Myocyte (in vitro differentiated cells): ENCODE results near the gene NKRF. TPM values are rescaled to one million over a fixed set of nuclear protein-coding genes. Genes with fewer than 3 reads are reported as not detected.
"Not testable (repeated sequence)": the region's sequence is repeated elsewhere in the genome, so short reads cannot be mapped to it uniquely, and the experiment has no call there.

ENCODE experiments used
- DNase-seq: peaks from one replicate; pipeline ENCODE4 v3.0.0-alpha.2; 2012; ENCODE audit warnings: low read depth
- polyA plus RNA-seq: library from polyadenylated mRNA; unstranded; fragments of >200 nt; gene quantifications from one replicate; pipeline ENCODE4 v1.2.1, GENCODE V29; 2012; ENCODE audit warnings: missing spikeins
- total RNA-seq: library from RNA; depleted of rRNA; stranded (reverse); fragments of >200 nt; gene quantifications from 2 replicates; pipeline ENCODE4 v1.2.3, GENCODE V29; 2014

NKRF gene
- total RNA-seq: 5.0 and 5.5 TPM in 2 replicates
- 5.4 TPM for polyA plus RNA-seq

GRCh38 chrX:119606280-119607017 lies at the start of gene NKRF:
TSS of gene NKRF (minus strand) at chrX:119606424.
- peak; percentile 94 for DNase-seq

- peak; percentile 24 for DNase-seq
Measured at GRCh38 chrX:119655125-119655524, 48.9 kb upstream of the NKRF start.

DNA sequence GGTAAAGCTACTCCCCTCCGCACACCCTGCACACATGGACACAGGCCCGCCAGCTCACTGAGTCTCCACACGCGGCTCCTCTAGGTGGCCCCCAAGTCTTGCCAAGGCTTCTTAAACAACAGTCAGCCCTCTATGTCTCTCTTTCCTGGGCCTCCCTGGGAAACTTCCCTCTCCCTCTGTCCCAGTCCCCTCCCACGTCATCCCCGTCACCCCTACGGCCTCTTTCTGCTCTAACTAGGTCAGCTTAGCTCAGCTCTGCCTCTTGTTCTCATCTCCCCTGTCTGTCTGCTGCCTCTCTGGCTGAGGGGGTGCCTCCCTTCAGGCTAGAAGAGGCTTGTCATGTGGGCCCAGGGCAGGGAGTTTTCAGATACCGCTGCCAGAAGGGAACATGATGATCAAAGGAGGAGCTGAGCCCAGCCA lies 47.9 kb upstream of the NKRF start:
- no peak for DNase-seq

DNA sequence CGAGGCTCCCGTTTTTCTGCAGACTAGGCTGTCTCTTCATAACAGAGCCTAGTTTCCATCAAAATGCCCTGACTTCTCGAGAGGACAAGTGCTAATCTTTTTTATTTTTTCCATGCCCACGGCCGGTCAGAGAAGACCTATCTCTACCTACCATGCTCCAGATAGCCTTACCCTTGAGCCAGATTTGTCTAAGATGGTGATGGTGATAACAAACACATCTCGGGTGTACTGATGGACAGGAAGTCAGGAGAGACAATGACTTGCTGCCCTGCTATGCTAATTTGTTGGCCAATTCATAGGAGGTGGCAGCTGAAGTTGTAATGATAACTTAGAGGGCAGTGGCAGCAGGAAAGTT lies 42.2 kb upstream of the NKRF start:
- DNase-seq: no peak

DNA sequence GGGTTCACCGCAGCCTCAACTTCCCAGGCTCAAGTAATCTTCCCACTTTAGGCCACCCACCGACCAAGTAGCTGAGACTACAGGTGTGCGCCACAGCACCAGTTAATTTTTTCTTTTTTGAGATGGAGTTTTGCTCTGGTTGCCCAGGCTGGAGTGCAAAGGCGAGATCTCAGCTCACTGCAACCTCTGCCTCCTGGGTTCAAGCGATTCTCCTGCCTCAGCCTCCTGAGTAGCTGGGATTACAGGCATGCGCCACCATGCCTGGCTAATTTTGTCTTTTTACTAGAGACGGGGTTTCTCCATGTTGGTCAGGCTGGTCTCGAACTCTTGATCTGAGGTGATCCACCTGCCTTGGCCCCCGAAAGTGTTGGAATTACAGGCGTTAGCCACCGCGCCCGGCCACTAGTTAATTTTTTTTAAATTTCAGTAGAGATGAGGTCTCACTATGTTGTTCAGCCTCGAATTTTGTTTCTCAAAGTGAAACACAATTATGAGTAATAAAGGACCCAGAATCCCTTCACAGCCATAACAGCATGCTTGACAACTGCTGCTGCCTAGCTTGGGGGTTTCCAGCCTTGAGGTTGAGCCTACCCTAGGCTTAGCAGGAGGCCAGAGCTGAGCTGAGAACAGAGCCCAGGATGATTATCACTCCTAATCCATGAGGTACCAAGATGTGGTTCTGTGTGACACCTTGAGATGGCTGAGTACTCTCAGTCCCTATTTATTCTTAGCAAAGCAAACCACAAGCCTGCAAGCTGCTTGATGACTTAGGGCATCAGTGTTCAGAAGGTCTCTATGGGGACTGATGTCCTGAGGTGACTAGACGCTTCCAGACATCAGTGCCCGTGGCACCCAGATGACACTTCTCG lies 41.6 kb upstream of the NKRF start:
- no peak for DNase-seq

- DNase-seq: no peak
Measured at GRCh38 chrX:119647089-119647488, 40.9 kb upstream of the NKRF start.

GRCh38 chrX:119646515-119646914 lies 40.3 kb upstream of the NKRF start:
- no peak for DNase-seq

DNA sequence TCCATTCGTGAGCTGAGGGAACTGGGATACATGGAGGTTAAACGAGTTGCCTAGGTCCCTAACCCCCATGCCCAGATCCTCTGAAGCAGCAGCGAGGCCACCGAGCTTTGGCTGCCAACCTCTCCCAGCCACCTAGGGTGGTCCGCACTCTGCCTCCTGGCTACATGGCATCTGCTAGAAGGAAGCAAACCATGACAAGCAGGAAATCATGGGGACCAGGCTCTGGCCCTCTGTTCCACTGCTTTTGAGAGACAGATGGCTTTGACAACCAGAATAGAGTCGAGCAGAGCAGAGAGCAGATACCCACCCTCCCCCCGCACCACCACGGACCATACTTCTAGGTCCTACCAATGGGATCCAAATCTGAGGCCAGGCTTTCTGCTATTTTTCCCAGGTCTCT lies 37.5 kb upstream of the NKRF start:
- no peak for DNase-seq

DNA sequence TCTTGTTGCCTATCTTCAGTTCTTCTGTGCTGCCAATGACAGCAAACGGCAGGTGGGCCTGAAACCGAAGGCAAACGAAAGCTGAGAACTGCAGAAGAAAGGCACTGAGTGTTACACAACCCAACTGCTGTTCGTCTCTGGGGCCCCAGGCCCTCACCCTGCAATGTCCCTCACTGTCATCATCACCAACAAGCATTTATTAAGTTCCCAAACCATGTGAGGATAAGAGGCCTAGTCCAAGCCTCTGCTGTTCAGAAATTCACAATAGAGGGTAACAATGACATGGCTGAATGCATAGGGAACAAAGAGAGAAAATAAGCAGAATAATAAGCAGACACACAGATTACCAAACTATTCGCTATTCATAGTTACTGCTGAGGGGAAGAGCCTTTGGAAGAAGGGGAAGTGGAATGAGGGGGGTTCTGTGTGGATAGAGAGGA lies 34.5 kb upstream of the NKRF start:
- peak; percentile 28 for DNase-seq

DNA sequence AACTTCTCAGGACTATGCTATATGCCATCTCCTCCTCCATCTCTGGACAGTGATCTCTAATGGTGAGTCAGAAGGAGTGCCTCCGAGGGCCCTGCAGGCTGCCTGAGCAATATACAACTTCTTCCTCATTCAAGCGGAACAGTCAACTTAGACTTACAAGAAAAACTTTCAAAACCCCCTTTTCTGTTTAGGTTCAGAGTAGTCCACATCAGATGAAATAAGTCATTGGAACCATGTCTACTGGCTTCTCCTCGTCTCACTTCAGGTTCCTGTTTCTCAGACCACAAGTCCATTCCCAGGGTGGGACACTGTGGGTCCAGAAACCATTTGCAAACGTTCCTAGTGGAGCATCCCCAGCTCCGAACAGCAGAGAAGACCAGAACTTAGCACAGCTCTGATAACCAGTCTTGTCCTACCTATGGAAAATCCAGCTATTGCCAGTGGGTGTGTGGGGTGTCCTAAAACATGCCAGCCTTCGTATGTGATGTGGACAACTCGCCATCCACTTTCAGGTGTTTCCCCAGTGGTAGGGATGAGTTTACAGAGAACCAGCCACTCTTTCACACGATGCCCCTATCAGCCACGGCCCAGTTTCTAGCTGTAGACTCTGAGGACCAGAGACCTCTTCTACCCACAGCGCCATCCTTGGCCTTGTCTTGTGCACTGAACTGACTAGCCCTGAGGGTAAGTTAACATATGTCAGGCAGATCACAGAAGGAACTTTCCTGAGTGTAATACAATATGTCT lies 32.7 kb upstream of the NKRF start:
- no peak for DNase-seq

- DNase-seq: not testable (repeated sequence)
Measured at GRCh38 chrX:119637421-119637820, 31.2 kb upstream of the NKRF start.

DNA sequence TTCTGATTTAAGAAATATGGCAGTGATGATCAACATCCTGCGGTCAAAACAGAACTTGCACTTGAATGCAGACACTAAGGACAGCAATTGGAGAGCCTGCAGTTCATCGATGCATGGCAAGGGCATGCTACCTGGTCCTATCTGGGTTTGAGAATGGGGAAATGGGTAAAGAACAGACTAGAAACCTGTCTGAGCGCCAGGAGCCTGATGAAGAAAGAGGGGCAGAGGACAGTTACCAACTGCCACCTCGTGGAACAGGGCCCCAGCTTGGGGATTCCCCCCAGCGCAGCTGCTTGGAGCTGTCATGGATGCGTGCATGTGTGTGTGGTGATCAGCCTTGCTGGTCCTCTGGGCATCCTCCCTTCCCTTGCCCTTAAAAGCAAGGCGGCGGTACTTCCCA lies 30.2 kb upstream of the NKRF start:
- DNase-seq: no peak

- no peak for DNase-seq
Measured at GRCh38 chrX:119635799-119636198, 29.6 kb upstream of the NKRF start.

DNA sequence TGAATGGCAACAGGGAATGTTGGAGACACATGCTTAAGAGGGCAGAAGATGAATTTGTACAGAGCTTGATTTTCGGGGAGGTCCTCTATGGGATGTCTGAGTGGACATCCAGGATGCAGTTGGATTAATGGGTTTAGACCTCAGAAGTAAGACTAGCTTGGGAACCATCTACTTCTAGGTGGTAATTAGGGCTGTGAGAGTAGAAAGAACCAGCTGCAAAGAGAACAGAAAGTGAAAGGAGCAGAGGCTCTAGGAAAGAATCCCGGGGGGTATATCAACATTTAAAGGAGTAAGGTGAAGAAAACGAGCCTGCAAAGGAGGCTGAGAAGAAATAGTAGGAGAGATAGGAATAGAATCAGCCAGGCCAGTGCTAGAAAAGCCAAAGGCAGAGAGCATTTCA lies 29.0 kb upstream of the NKRF start:
- no peak for DNase-seq

- no peak for DNase-seq
Measured at GRCh38 chrX:119625843-119626242, 19.6 kb upstream of the NKRF start.

DNA sequence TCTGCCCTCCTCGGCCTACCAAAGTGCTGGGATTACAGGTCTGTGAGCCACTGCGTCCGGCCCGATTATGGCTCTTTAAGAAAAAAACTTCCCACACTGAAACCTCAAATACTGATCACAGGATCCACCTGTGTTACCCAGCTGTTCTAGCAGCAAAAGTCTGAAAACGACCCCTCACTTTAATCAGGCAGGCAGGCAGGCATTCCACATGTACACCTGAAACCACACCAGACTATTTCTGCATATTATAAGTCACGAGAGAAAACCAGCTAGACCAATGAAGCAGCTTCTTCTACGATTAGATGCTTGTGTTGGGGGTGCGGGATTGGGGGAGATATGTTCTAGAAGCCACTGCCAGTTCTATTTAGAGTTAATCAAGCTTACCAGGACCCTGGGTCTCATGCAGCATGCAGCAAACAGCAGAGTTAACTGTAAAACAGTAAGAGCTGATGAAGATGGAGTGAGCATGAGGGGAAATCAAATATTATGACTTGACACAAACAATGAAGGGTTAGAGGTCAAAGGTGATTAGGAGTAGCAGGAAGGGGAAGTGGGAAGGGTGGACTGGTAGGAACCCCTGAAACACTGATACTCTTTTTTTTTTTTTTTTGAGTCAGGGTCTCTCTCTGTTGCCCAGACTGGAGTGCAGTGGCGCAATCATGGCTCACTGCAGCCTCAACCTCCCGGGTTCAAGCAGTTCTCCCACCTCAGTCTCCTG lies 18.9 kb upstream of the NKRF start:
- DNase-seq: no peak

- DNase-seq: no peak
Measured at GRCh38 chrX:119624417-119624816, 18.2 kb upstream of the NKRF start.

GRCh38 chrX:119622356-119623232 lies 16.4 kb upstream of the NKRF start:
- DNase-seq: peak; percentile 44

DNA sequence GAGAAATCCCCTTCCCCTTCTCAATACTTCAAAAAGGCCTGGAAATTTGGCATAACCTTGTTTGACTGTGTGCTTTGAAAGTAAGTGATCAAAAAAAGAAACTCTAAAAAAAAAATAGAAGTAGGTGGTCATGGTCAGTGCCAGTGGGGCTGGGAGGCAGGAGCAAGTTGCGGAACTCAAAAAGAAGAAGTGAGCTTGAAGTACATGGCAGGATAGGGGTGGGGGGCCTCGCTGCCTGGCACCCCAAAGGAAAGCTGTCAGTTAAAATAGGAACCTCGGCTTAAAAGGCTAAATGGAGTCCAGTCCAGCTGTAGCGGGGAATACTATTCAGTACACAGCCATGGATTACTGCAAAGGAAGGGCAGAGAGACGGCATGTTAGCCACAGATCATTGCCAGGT lies 12.2 kb upstream of the NKRF start:
- DNase-seq: no peak

GRCh38 chrX:119617517-119618164 lies 11.4 kb upstream of the NKRF start:
- no peak for DNase-seq
